Colonic mucosa (tissue), 4 donors: ENCODE measurements around the gene IGFBP3. TPM values are rescaled to one million over a fixed set of nuclear protein-coding genes. Genes with fewer than 3 reads are reported as not detected.
A peak's percentile ranks its signal among the peaks of the same experiment; 100 is the strongest.

Experiments used
- DNase-seq: peaks from one replicate; pipeline ENCODE4 v3.0.0-alpha.2; 2020
- H3K27ac ChIP-seq: fragments of 200-600 bp; one replicate; pipeline ENCODE4 v1.8.0; 2021
- H3K27me3 ChIP-seq: fragments of 200-600 bp; one replicate; pipeline ENCODE4 v1.8.0; 2021
- H3K36me3 ChIP-seq: fragments of 200-600 bp; one replicate; pipeline ENCODE4 v1.8.0; 2021
- H3K4me1 ChIP-seq: fragments of 200-600 bp; one replicate; pipeline ENCODE4 v1.8.0; 2021; ENCODE audit warnings: mild to moderate bottlenecking
- H3K4me3 ChIP-seq: fragments of 200-600 bp; one replicate; pipeline ENCODE4 v1.8.0; 2021
- H3K9ac ChIP-seq, 2 donors: one replicate each; pipeline ENCODE4 v1.7.0; 2013; ENCODE audit warnings: control low read depth in 2 of 2, low read depth in 2 of 2, low read length in 2 of 2
- H3K9me3 ChIP-seq: fragments of 200-600 bp; one replicate; pipeline ENCODE4 v1.8.0; 2021
- intact Hi-C: fragments of 100-400 bp; cut with DNase I; formaldehyde crosslinking; loops from one replicate; pipeline ENCODE4 v1.14.1; 2022
- total RNA-seq, 2 donors: library from RNA; stranded (reverse); fragmentation: NEBNext Ultra II Directional in 1 of 2; extraction: Animal tissue kit (Norgen Biotek cat#: 25700) in 1 of 2; gene quantifications; one replicate each; pipeline ENCODE4 v1.2.1, GENCODE V29; 2021
- TF ChIP-seq, protein P1 (sequence below): fragments of 200-600 bp; IDR thresholded peaks from one replicate; pipeline ENCODE4 v1.8.0; 2022; ENCODE audit warnings: antibody characterized with exemption, mild to moderate bottlenecking
- donor health status: healthy.
- donor health status: DM: no; HTN: no; CAD: no.
- donor health status: DM: no; HTN: no; CAD: no.

IGFBP3 gene
- total RNA-seq, 2 donors from 2014 or later: 23.2 to 36.9 TPM

DNA sequence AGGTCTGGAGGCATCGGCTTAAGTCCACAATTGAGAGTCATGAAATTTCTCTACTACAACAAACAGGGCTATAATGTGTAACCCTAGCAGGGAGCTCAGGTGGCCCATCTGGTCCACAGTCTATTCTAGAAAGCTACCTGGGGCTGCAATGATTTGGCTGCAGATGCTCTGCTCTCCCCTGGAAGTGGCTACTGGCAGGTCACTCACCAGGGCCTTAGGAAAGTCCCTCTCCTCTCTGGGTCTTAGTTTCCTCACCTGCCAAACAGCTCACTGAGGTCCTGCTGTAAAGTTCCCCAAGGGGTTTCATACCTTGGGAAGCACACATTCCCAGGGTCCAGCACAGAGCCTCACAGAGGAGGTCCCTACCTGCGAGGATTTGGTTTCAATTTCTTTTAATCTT is 2.5 kb downstream of the IGFBP3 start:
- no peaks in the 10 kb centered on the region for H3K4me1 ChIP-seq
- no peak overlapping the region for H3K4me3 ChIP-seq
- H3K27ac ChIP-seq: no peak overlapping the region
- no peaks in the 10 kb centered on the region for H3K36me3 ChIP-seq
- no peaks in the 10 kb centered on the region for H3K9me3 ChIP-seq
- TF ChIP-seq, protein P1, sequence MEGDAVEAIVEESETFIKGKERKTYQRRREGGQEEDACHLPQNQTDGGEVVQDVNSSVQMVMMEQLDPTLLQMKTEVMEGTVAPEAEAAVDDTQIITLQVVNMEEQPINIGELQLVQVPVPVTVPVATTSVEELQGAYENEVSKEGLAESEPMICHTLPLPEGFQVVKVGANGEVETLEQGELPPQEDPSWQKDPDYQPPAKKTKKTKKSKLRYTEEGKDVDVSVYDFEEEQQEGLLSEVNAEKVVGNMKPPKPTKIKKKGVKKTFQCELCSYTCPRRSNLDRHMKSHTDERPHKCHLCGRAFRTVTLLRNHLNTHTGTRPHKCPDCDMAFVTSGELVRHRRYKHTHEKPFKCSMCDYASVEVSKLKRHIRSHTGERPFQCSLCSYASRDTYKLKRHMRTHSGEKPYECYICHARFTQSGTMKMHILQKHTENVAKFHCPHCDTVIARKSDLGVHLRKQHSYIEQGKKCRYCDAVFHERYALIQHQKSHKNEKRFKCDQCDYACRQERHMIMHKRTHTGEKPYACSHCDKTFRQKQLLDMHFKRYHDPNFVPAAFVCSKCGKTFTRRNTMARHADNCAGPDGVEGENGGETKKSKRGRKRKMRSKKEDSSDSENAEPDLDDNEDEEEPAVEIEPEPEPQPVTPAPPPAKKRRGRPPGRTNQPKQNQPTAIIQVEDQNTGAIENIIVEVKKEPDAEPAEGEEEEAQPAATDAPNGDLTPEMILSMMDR: no peak
- intact Hi-C loops: loop anchor here (5.0 kb wide), 2 partner anchors 434 to 1334 kb away; no protein-coding TSS in a partner anchor
- H3K9ac ChIP-seq: no peak overlapping the region
- peaks cover 37% of the 10 kb centered on the region for H3K27me3 ChIP-seq
- DNase-seq: no peak

- no peak overlapping the region for H3K27ac ChIP-seq
- intact Hi-C loops: loop anchor here (2.0 to 5.0 kb wide), 4 partner anchors 435 to 1335 kb away; no protein-coding TSS in a partner anchor
- no peaks in the 10 kb centered on the region for H3K4me1 ChIP-seq
- TF ChIP-seq, protein P1: peak; percentile 88
- H3K9me3 ChIP-seq: no peaks in the 10 kb centered on the region
- no peaks in the 10 kb centered on the region for H3K36me3 ChIP-seq
- peaks cover 36% of the 10 kb centered on the region for H3K27me3 ChIP-seq
- peak; percentile 81 for DNase-seq
- no peak overlapping the region for H3K4me3 ChIP-seq
- no peak overlapping the region for H3K9ac ChIP-seq
Observed at GRCh38 chr7:45917658-45918057, 3.4 kb downstream of the IGFBP3 start.

DNA sequence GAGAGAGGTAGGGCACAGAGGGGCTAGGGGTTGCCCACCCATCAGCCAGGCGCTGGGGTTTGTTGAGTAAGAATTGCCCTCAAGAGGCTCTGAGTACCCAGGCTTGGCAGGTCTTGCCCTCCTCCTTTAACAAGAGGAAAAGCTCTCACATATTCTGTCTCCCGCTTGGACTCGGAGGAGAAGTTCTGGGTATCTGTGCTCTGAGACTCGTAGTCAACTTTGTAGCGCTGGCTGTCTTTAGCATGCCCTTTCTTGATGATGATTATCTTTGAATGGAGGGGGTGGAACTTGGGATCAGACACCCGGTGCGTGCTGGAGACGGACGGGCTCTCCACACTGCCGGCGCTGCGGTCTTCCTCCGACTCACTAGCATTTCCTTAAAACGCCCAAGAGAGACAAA is 4.0 kb downstream of the IGFBP3 start:
- H3K27ac ChIP-seq: no peak overlapping the region
- H3K36me3 ChIP-seq: no peaks in the 10 kb centered on the region
- no peaks in the 10 kb centered on the region for H3K9me3 ChIP-seq
- DNase-seq: no peak
- no peak overlapping the region for H3K4me3 ChIP-seq
- TF ChIP-seq, protein P1: no peak
- no peak overlapping the region for H3K9ac ChIP-seq
- peaks cover 30% of the 10 kb centered on the region for H3K27me3 ChIP-seq
- no peaks in the 10 kb centered on the region for H3K4me1 ChIP-seq
- intact Hi-C loops: loop anchor here (2.0 to 5.0 kb wide), 4 partner anchors 435 to 1335 kb away; no protein-coding TSS in a partner anchor

DNA sequence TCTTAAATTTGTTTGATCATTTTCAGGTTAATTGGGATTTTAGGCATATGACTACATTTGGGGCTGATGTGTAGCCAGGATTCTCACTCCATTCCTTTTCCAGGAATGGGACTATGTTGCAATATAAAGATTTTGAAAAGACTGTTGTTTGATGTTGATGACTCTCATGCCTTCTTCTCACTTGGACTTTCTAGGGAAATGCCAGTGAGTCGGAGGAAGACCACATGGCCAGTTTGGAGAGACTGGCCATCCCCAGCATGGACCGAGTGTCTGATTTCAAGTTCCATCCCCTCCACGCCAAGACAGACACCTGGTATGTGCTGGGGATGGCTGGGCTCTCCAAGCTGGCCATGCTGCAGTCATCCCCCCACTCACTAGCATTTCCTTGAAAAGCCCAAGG is 5.5 kb downstream of the IGFBP3 start:
- Histone ChIP-seq H3K36me3 (no peaks in the 10 kb centered on the region), H3K4me3 (no peak overlapping the region), H3K4me1 (no peaks in the 10 kb centered on the region), H3K27ac (no peak overlapping the region), H3K27me3 (peaks cover 16% of the 10 kb centered on the region), H3K9ac (no peak overlapping the region), H3K9me3 (no peaks in the 10 kb centered on the region)
- DNase-seq: no peak
- intact Hi-C loops: loop anchor here (2.0 to 5.0 kb wide), 4 partner anchors 437 to 1337 kb away; no protein-coding TSS in a partner anchor
- TF ChIP-seq, protein P1: no peak

- intact Hi-C loops: loop anchor here (5.0 kb wide), 2 partner anchors 437 to 1337 kb away; no protein-coding TSS in a partner anchor
- no peak overlapping the region for H3K4me3 ChIP-seq
- H3K27ac ChIP-seq: no peak overlapping the region
- H3K9ac ChIP-seq: no peak overlapping the region
- H3K27me3 ChIP-seq: peaks cover 9% of the 10 kb centered on the region
- TF ChIP-seq, protein P1: no peak
- DNase-seq: no peak
- H3K9me3 ChIP-seq: no peaks in the 10 kb centered on the region
- H3K36me3 ChIP-seq: no peaks in the 10 kb centered on the region
- H3K4me1 ChIP-seq: no peaks in the 10 kb centered on the region
Observed at GRCh38 chr7:45914911-45915310, 6.2 kb downstream of the IGFBP3 start.
